Upper lobe of right lung (tissue), 1 donor: ENCODE data around the gene PKP4. TPM values are rescaled to one million over a fixed set of nuclear protein-coding genes. Genes with fewer than 3 reads are reported as not detected.
A peak's percentile ranks its signal among the peaks of the same experiment; 100 is the strongest.

Experiments used
- ATAC-seq: fragments of 200-7000 bp; cut with Tn5 transposase; one replicate; pipeline ENCODE4 v1.9.1; 2020; ENCODE audit warnings: mild to moderate bottlenecking, moderate library complexity
- DNase-seq: peaks from one replicate; pipeline ENCODE4 v3.0.0-alpha.2; 2020
- H3K27ac ChIP-seq: fragments of 200-600 bp; one replicate; pipeline ENCODE4 v1.8.0; 2022
- H3K27me3 ChIP-seq: fragments of 200-600 bp; one replicate; pipeline ENCODE4 v1.8.0; 2022; ENCODE audit warnings: mild to moderate bottlenecking
- H3K36me3 ChIP-seq: fragments of 200-600 bp; one replicate; pipeline ENCODE4 v1.8.0; 2022
- H3K4me1 ChIP-seq: fragments of 200-600 bp; one replicate; pipeline ENCODE4 v1.8.0; 2022
- H3K4me3 ChIP-seq: fragments of 200-600 bp; one replicate; pipeline ENCODE4 v1.8.0; 2022; ENCODE audit warnings: mild to moderate bottlenecking
- H3K9me3 ChIP-seq: fragments of 200-600 bp; one replicate; pipeline ENCODE4 v1.8.0; 2022
- intact Hi-C: fragments of 100-400 bp; cut with DNase I; formaldehyde crosslinking; loops from one replicate; pipeline ENCODE4 v1.11.0; 2022
- long read RNA-seq: library from polyadenylated mRNA; unstranded; transcript quantifications from one replicate; pipeline ENCODE4 v2.0.0, GENCODE V29; 2021
- total RNA-seq: library from RNA; stranded (reverse); fragmentation: NEBNext Ultra II Directional; extraction: Animal tissue kit (Norgen Biotek cat#: 25700); gene quantifications from one replicate; pipeline ENCODE4 v1.2.1, GENCODE V29; 2021
- TF ChIP-seq, protein P1 (sequence below): fragments of 200-600 bp; IDR thresholded peaks from one replicate; pipeline ENCODE4 v1.8.0; 2022; ENCODE audit warnings: antibody characterized with exemption
- donor health status: DM: no; HTN: yes; CAD: no; lungs with severe emphysema.

The PKP4 gene, protein sequence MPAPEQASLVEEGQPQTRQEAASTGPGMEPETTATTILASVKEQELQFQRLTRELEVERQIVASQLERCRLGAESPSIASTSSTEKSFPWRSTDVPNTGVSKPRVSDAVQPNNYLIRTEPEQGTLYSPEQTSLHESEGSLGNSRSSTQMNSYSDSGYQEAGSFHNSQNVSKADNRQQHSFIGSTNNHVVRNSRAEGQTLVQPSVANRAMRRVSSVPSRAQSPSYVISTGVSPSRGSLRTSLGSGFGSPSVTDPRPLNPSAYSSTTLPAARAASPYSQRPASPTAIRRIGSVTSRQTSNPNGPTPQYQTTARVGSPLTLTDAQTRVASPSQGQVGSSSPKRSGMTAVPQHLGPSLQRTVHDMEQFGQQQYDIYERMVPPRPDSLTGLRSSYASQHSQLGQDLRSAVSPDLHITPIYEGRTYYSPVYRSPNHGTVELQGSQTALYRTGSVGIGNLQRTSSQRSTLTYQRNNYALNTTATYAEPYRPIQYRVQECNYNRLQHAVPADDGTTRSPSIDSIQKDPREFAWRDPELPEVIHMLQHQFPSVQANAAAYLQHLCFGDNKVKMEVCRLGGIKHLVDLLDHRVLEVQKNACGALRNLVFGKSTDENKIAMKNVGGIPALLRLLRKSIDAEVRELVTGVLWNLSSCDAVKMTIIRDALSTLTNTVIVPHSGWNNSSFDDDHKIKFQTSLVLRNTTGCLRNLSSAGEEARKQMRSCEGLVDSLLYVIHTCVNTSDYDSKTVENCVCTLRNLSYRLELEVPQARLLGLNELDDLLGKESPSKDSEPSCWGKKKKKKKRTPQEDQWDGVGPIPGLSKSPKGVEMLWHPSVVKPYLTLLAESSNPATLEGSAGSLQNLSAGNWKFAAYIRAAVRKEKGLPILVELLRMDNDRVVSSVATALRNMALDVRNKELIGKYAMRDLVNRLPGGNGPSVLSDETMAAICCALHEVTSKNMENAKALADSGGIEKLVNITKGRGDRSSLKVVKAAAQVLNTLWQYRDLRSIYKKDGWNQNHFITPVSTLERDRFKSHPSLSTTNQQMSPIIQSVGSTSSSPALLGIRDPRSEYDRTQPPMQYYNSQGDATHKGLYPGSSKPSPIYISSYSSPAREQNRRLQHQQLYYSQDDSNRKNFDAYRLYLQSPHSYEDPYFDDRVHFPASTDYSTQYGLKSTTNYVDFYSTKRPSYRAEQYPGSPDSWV
- 74.7 TPM for total RNA-seq
- long read RNA-seq, full-length matches to known transcripts, result 6 of 50 reads
- long read RNA-seq, partial matches to known transcripts, result 27 of 50 reads
- long read RNA-seq, other reads (novel, unspliced or antisense), result 17 of 50 reads

DNA sequence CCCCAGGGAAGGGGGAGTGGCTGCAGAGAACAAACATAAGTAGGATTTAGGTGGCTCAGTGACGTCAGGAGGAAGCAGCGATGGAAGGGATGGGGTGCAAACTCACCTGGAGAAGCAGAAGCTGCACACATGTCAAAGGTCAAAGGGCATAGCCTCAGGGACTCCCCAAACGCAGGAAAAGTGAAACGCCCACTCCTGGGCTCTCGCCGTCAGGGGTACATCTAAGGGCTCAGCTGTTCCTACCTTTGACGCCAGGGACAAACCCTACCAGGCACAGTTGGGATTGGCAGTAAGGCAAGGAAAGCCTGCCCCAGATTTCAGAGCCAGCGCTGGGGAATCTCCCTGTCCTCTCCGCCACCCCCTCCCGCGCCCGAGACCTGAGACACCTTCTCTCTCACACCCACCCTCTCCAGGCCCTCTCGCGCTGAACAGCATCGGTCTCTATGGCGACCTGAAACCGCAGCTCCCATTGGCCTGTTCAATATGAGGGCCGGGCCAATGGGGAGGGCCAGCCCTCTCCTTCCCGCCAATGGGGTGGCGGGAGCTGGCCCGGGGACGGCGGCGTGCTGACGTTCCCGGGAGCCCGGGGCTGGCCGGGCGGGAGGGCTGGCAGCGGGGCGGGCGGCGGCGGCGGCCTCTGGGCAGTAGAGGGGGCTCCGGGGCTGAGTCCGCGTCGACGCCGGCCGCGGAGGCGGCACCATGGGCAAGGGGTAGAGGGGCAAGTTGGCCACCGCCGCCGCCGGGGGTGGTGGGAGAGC is at the start of gene PKP4, which contains the start of gene CCDC148:
PKP4 (plus strand) TSS at position 644 of the 758 bp plus-strand sequence. CDS start 76,233 bp downstream, outside the sequence.
CCDC148 (minus strand) TSS at position 445 of the 758 bp plus-strand sequence; CDS start at position 131, 314 bp downstream.
- DNase-seq (peak; percentile 93), ATAC-seq (peak; percentile 93)
- Histone ChIP-seq H3K27ac (peak within 1 kb of the TSS; percentile 88), H3K4me1 (peaks cover 26% of the 10 kb centered on the region), H3K9me3 (no peaks in the 10 kb centered on the region), H3K4me3 (peak within 1 kb of the TSS; percentile 91), H3K27me3 (no peaks in the 10 kb centered on the region), H3K36me3 (no peaks in the 10 kb centered on the region)
- TF ChIP-seq, protein P1, sequence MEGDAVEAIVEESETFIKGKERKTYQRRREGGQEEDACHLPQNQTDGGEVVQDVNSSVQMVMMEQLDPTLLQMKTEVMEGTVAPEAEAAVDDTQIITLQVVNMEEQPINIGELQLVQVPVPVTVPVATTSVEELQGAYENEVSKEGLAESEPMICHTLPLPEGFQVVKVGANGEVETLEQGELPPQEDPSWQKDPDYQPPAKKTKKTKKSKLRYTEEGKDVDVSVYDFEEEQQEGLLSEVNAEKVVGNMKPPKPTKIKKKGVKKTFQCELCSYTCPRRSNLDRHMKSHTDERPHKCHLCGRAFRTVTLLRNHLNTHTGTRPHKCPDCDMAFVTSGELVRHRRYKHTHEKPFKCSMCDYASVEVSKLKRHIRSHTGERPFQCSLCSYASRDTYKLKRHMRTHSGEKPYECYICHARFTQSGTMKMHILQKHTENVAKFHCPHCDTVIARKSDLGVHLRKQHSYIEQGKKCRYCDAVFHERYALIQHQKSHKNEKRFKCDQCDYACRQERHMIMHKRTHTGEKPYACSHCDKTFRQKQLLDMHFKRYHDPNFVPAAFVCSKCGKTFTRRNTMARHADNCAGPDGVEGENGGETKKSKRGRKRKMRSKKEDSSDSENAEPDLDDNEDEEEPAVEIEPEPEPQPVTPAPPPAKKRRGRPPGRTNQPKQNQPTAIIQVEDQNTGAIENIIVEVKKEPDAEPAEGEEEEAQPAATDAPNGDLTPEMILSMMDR, result no peak
- intact Hi-C loops, result no loop called here

DNA sequence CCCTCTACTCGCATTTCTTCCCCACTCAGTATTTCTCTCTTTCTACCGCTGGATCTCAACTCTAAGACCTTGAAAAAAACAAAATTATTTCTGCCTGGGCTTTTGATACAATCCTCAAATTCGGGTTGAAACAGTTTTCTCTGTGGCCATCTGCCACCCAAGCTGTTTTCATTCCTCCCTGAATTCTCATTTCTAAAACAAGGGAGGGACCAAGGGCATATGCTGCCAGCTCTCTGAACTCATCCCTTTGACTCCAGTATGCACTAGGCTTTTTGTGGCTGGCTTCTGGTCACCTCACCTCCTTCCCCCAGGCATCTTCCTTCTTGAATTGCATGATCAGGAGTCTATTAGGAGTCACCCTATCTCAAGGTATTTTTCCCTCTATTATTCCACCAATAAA is 49.7 kb upstream of the PKP4 start:
- DNase-seq (no peak), ATAC-seq (no peak)
- TF ChIP-seq, protein P1, result no peak
- intact Hi-C loops, result no loop called here
- Histone ChIP-seq H3K27ac (no peak overlapping the region), H3K4me1 (no peaks in the 10 kb centered on the region), H3K4me3 (no peak overlapping the region), H3K9me3 (peaks cover 7% of the 10 kb centered on the region), H3K36me3 (no peaks in the 10 kb centered on the region), H3K27me3 (no peaks in the 10 kb centered on the region)

DNA sequence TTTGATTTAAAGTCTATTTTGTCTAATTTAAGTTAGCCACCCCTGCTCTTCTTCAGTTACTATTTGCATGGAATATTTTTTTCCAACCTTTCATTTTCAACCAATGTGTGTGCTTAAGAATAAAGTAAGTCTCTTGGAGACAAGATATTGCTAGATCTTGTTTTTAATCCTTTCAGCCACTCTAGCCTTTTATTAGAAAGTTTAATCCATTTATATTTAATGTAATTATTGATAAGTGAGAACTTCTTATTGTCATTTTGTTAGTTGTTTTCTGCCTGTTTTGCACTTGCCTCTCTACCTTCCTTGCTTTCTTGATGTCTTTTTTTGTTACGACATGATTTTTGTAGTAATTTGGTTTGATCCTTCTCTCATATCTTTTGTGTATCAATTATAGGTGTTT is 46.6 kb upstream of the PKP4 start:
- Histone ChIP-seq H3K9me3 (peaks cover 7% of the 10 kb centered on the region), H3K27ac (no peak overlapping the region), H3K27me3 (no peaks in the 10 kb centered on the region), H3K36me3 (no peaks in the 10 kb centered on the region), H3K4me3 (no peak overlapping the region), H3K4me1 (no peaks in the 10 kb centered on the region)
- ATAC-seq (no peak), DNase-seq (no peak)
- intact Hi-C loops, result no loop called here
- TF ChIP-seq, protein P1, result no peak

DNA sequence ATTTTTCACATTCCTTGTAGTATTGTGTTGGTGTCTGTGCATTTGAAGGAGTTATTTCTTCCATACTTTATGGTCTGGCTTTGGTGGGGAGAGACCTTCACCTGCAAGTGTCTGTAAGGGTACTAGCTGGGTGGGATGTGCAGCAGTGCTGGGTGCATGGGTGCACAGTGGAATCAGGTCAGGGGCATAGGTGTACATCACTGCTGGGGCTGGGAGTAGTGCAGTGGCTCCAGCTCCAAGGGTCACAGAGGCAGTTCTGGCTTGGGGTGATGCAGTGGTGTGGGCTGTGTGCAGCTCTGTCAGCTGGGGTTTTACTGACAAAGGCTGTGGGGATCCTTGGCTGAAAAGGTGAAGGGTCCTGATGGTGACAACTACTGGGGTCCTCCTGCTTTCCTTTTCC is 45.0 kb upstream of the PKP4 start:
- Histone ChIP-seq H3K4me1 (no peaks in the 10 kb centered on the region), H3K27me3 (no peaks in the 10 kb centered on the region), H3K27ac (no peak overlapping the region), H3K36me3 (no peaks in the 10 kb centered on the region), H3K4me3 (no peak overlapping the region), H3K9me3 (peaks cover 7% of the 10 kb centered on the region)
- ATAC-seq (no peak), DNase-seq (no peak)
- TF ChIP-seq, protein P1, result no peak
- intact Hi-C loops, result no loop called here
